Stimulated activated CD8-positive, alpha-beta memory T cell treated with anti-CD3 and anti-CD28 coated beads, Interleukin-15, amount 100 ng/mL, for 1 hour (primary cell): ENCODE data around the gene MDP1.
"Not testable (repeated sequence)": the region's sequence is repeated elsewhere in the genome, so short reads cannot be mapped to it uniquely, and the experiment has no call there.

Experiments used
- DNase-seq: peaks from one replicate; pipeline ENCODE4 v3.0.0-alpha.2; 2020; ENCODE audit warnings: low read depth

MDP1 gene

GRCh38 chr14:24250354-24250753 is 34.5 kb upstream of the MDP1 start:
- DNase-seq, result no peak

GRCh38 chr14:24249230-24250021 is 33.6 kb upstream of the MDP1 start:
- DNase-seq, result no peak

- DNase-seq, result no peak
Observed at GRCh38 chr14:24247422-24247821, 31.6 kb upstream of the MDP1 start.

GRCh38 chr14:24246765-24247212 is 30.9 kb upstream of the MDP1 start:
- no peak for DNase-seq

- not testable (repeated sequence) for DNase-seq
Observed at GRCh38 chr14:24245350-24245749, 29.5 kb upstream of the MDP1 start.

GRCh38 chr14:24243336-24243836 is 27.5 kb upstream of the MDP1 start:
- no peak for DNase-seq

GRCh38 chr14:24241829-24242443 is 26.1 kb upstream of the MDP1 start:
- DNase-seq, result peak; percentile 84

GRCh38 chr14:24240110-24240918 is 24.4 kb upstream of the MDP1 start:
- DNase-seq, result no peak

- DNase-seq, result no peak
Observed at GRCh38 chr14:24238527-24239037, 22.7 kb upstream of the MDP1 start.

- DNase-seq, result no peak
Observed at GRCh38 chr14:24238123-24238522, 22.3 kb upstream of the MDP1 start.

- no peak for DNase-seq
Observed at GRCh38 chr14:24237463-24237955, 21.6 kb upstream of the MDP1 start.

GRCh38 chr14:24236689-24237462 is 21.0 kb upstream of the MDP1 start:
- DNase-seq, result no peak

GRCh38 chr14:24235804-24236688 is 20.2 kb upstream of the MDP1 start:
- DNase-seq, result no peak

GRCh38 chr14:24234095-24235005 is 18.5 kb upstream of the MDP1 start:
- DNase-seq, result no peak

- DNase-seq, result no peak
Observed at GRCh38 chr14:24233538-24233866, 17.6 kb upstream of the MDP1 start.

GRCh38 chr14:24232645-24233537 is 17.0 kb upstream of the MDP1 start, which contains the start of gene GMPR2:
Gene GMPR2, plus strand, starts transcription at chr14:24232929. Its CDS starts 325 bp downstream, at chr14:24233254.
- no peak for DNase-seq

GRCh38 chr14:24232121-24232644 is 16.3 kb upstream of the MDP1 start, which contains the start of gene NEDD8:
Gene NEDD8, minus strand, starts transcription at chr14:24232367. Its CDS starts 100 bp downstream, at chr14:24232267.
- peak; percentile 75 for DNase-seq
